ENCODE results near the gene GGACT.

The GGACT gene

DNA sequence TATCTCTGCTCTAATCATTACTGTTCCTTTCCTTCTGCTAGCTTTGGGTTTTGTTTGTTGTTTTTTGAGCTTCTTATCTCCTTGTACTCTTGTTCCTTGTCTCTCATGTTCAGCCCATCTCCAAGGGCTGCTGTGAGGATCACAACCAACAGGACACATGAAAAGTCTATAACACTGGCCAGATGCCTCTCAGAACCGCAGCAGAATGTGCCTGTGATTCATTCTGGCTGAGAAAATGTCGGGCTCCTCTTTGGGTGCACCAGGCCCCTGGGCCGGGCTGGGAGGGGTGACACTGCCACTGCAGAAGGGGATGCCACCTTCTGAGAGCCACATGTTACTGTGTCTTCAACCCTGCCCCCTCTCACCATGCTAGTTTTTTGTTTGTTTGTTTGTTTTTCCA, 48.0 kb downstream of the GGACT start:
- Histone ChIP-seq H3K79me2 (no peaks in the 10 kb centered on the region), H3K27ac (no peak overlapping the region), H3K9ac (no peak overlapping the region), H3K4me1 (no peaks in the 10 kb centered on the region), H3K36me3 (ENCODE audit: control insufficient read depth, insufficient read depth, low read length) (no peaks in the 10 kb centered on the region), H3K27me3 (ENCODE audit: control insufficient read depth, insufficient read depth, low read length) (no peaks in the 10 kb centered on the region), H3K4me3 (ENCODE audit: low read depth, low read length) (no peak overlapping the region), H3K9me3 (ENCODE audit: control insufficient read depth, low read length) (no peaks in the 10 kb centered on the region), H2AFZ (no peak overlapping the region), H3K4me2 (ENCODE audit: low read length) (no peak overlapping the region)
- no peak for TF ChIP-seq CTCF (IDR thresholded peaks at IDR 0.05)

DNA sequence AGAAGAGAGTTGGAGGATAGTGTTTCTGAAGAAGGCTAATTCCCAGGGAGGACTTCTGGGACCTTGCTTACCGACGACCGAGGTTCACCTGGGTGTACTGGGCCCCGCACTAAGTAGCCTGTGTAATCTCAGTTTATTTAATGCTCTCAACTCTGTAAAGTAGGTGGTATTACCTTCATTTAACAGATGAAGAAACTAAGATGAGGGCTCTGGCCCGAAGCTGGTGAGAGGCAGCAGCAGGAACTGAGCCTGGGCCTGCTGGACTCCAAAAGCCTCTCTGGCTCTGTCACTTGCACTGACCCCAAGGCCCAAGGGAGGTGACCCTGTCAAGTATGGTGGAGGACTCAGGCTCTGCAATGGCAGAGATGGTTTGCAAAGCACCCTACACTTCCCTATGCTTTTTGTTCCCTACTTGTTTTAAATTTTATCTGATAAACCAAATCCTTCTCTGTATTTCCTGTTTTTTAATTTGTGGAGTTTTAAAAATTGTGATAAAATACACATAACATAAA, 50.6 kb downstream of the GGACT start:
- Histone ChIP-seq H3K4me3 (ENCODE audit: low read depth, low read length) (no peak overlapping the region), H3K27me3 (ENCODE audit: control insufficient read depth, insufficient read depth, low read length) (no peaks in the 10 kb centered on the region), H3K4me1 (no peaks in the 10 kb centered on the region), H2AFZ (no peak overlapping the region), H3K9ac (no peak overlapping the region), H3K36me3 (ENCODE audit: control insufficient read depth, insufficient read depth, low read length) (no peaks in the 10 kb centered on the region), H3K9me3 (ENCODE audit: control insufficient read depth, low read length) (no peaks in the 10 kb centered on the region), H3K27ac (no peak overlapping the region), H3K4me2 (ENCODE audit: low read length) (no peak overlapping the region), H3K79me2 (no peaks in the 10 kb centered on the region)
- no peak for TF ChIP-seq CTCF (IDR thresholded peaks at IDR 0.05)

- H3K9ac ChIP-seq, result no peak overlapping the region
These were observed 51.1 kb downstream of the GGACT start for GRCh38 chr13:100537486-100537885.

GRCh38 chr13:100536643-100537180, 51.9 kb downstream of the GGACT start:
- H3K27ac ChIP-seq, result no peak overlapping the region

More at GRCh38 chr13:100537486-100537885, 51.1 kb downstream of the GGACT start:
- no peaks in the 10 kb centered on the region for H3K9me3 ChIP-seq (ENCODE audit: control insufficient read depth, low read length)
- H3K4me2 ChIP-seq (ENCODE audit: low read length), result no peak overlapping the region
- no peaks in the 10 kb centered on the region for H3K4me1 ChIP-seq
- no peaks in the 10 kb centered on the region for H3K27me3 ChIP-seq (ENCODE audit: control insufficient read depth, insufficient read depth, low read length)
- H3K4me3 ChIP-seq (ENCODE audit: low read depth, low read length), result no peak overlapping the region
- H2AFZ ChIP-seq, result no peak overlapping the region
- no peak for TF ChIP-seq CTCF (IDR thresholded peaks at IDR 0.05)
- H3K79me2 ChIP-seq, result no peaks in the 10 kb centered on the region
- H3K36me3 ChIP-seq (ENCODE audit: control insufficient read depth, insufficient read depth, low read length), result no peaks in the 10 kb centered on the region
- H3K27ac ChIP-seq, result no peak overlapping the region

More at GRCh38 chr13:100536643-100537180, 51.9 kb downstream of the GGACT start:
- TF ChIP-seq CTCF (IDR thresholded peaks at IDR 0.05), result no peak
- Histone ChIP-seq H3K4me3 (ENCODE audit: low read depth, low read length) (no peak overlapping the region), H3K9ac (no peak overlapping the region), H3K79me2 (no peaks in the 10 kb centered on the region), H3K36me3 (ENCODE audit: control insufficient read depth, insufficient read depth, low read length) (no peaks in the 10 kb centered on the region), H3K4me1 (no peaks in the 10 kb centered on the region), H3K27me3 (ENCODE audit: control insufficient read depth, insufficient read depth, low read length) (no peaks in the 10 kb centered on the region), H2AFZ (no peak overlapping the region), H3K9me3 (ENCODE audit: control insufficient read depth, low read length) (no peaks in the 10 kb centered on the region), H3K4me2 (ENCODE audit: low read length) (no peak overlapping the region)
